Inflammatory macrophage (primary cell): ENCODE data around the gene TRIM43.
"Not testable (repeated sequence)": the region's sequence is repeated elsewhere in the genome, so short reads cannot be mapped to it uniquely, and the experiment has no call there.

Experiments used
- DNase-seq, 2 donors: peaks; one replicate each; pipeline ENCODE4 v3.0.0-alpha.2; 2020 to 2022

Gene TRIM43

DNA sequence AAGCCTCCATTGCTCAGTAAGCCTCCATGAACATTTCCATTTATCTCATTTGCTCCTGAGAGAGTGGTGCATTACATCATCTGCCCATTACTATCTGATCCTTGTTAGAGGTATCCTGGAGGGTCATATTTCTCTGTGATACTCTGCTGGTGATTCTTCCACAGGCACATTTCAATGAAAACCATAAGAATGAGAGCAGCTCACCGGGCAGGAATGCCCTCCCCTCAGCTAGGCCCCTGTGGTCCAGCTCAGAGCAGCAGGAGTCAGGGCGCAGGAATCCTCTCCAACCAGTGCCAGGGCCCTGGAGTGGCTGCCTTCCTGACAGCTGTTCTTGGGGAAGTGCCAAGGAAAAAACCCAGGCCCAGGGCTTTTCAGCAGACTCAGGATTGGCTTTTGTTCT, 50.0 kb downstream of the TRIM43 start:
- not testable (repeated sequence) for DNase-seq

DNA sequence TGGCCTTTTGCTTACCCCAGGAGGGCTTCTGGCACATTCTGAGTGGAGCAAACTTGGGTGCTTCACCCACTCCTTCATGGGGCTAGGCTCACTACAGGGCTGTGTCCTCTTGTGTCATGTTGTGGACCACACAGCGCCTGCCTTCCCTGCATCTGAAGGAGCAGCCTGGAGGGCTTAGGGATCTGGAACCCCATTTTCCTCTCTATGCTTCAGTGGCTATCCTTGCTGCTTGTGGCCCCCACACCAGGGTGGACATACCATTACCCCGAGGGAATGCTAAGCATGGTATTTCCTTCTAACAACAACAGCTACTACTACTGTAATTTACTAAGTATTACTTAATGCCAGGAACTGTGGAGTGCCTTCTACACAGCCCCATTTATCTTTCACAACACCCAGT, 50.6 kb downstream of the TRIM43 start:
- not testable (repeated sequence) for DNase-seq

DNA sequence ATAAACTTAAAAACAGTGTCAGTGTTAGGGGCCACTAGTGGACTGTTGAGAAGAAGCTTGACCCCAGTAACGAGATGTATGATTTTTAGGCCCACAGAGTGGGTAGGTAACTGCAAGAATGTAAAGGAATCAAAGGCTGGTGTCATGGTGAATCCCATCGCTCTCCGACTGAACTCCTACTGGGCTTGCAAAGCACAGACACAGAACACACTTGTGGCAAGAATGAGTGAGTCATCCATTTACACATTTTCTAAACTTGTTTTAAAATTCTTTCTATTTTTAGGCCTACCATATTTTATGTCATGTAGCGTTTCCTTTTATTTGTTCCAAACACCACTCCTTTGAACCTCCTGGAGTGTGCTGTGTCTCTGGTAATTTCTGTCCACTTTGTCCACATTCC, 51.1 kb downstream of the TRIM43 start:
- DNase-seq, result not testable (repeated sequence)

DNA sequence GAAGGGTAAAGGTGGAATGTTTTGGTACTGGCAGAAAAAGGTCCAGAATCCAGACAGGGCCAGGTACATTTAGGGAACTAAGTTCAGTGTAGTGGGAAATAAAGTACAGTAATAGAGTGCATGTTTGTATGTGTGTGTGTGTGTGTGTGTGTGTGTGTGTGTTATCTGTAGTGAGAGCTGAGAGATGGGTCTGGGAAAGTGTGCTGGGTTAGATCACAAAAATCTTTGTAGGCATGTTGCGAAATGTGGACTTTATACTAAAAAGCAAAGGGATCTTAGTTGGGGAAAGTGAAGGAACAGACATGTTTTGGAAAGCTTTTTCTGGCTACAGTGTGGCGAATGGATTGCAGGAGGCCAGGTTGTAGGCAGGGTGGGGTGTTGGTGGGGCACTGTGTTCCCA, 53.5 kb downstream of the TRIM43 start:
- DNase-seq, result not testable (repeated sequence)

DNA sequence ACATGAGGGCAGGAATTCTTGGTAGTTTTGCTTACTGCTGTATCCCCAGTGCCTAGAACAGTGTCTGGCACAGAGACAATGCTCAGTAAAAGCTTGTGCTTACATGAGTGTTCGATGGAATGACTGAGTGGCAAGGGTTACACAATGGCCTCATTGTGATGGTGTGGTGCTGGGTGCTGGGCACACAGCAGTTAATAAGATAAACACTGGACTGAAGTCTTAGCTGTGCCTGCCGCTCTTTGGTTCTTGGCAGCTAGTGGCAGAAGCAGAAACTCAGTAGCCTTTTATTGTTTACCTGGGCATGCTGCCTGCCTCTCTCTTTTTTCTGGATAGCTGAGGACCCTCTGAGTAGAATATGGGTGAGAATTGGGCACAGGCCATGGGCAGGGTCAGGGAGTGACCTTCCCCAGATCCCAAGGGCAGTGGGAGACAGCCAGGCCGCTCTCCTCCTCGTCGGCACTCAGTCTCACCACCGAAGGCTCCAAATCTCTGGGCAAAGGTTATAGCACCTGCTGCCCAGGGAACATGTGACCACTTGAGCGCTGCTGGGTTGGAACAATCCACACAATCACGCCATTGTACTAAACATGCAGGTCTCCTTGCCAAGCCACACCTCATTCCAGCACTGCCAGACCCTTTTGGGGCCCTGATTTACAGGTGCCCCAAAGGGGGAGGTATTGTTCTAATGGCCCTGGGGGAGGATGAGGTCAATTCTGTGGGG, 54.6 kb downstream of the TRIM43 start:
- DNase-seq, result not testable (repeated sequence)

DNA sequence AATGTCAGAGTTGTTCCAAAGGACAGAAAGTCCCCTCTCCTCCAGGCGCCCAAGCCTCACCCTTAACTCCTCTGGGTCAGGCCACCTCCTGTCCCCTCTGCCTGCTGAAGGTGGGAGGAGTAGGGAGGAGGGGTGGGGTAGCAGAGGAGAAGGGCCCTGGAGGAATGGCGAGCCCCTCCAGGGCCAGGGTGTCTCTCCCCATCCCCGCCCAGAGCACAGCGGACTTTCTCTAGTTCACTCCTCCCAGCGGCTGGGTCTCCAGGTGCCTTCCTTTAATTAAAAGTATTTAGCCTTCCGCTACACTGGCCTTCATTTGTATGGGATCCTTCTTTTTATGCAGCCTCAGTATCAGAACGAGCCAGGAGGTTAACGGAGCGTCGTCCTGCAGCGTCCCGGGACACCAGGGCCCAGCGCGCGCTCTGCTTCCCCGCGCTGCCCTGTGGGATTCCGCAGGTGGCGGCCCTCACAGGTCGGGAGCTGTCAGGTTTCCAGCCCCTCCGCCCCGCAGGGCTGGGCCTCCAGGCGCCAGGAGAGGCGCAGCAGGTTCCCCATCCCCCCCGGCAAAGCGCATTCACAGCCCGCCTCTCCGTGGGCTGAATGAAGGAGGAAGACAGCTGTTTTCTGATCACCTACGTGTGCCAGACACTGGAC, 57.2 kb downstream of the TRIM43 start:
- not testable (repeated sequence) for DNase-seq
